GM12801 (cell line): ENCODE measurements around the gene DTHD1.

Source experiments
- TF ChIP-seq, protein P1 (sequence below): IDR thresholded peaks from one replicate; pipeline ENCODE4 v1.5.1; 2011; ENCODE audit warnings: control low read depth; ENCODE audit not compliant: insufficient read length; ENCODE audit errors: extremely low read depth

Gene DTHD1

DNA sequence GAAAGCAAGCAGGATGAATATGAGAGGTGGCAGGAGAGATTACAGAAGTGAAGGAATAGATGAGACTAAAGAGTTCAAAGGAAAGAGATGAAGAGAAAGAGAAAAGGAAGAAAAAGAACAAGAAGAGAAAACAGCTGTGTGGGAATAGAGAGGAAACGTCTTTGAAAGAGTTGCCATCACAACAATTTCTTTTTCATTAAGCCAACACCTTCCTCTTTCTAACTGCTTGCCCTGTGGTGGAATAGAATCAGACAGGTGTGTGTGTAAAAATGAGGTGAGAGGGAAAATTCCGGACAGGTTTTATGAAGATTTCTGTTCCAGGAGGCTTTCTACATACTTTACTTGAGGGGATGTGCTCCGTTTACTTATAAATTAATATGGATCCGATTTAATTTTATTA is 28.8 kb downstream of the DTHD1 start:
- TF ChIP-seq, protein P1, sequence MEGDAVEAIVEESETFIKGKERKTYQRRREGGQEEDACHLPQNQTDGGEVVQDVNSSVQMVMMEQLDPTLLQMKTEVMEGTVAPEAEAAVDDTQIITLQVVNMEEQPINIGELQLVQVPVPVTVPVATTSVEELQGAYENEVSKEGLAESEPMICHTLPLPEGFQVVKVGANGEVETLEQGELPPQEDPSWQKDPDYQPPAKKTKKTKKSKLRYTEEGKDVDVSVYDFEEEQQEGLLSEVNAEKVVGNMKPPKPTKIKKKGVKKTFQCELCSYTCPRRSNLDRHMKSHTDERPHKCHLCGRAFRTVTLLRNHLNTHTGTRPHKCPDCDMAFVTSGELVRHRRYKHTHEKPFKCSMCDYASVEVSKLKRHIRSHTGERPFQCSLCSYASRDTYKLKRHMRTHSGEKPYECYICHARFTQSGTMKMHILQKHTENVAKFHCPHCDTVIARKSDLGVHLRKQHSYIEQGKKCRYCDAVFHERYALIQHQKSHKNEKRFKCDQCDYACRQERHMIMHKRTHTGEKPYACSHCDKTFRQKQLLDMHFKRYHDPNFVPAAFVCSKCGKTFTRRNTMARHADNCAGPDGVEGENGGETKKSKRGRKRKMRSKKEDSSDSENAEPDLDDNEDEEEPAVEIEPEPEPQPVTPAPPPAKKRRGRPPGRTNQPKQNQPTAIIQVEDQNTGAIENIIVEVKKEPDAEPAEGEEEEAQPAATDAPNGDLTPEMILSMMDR: no peak

DNA sequence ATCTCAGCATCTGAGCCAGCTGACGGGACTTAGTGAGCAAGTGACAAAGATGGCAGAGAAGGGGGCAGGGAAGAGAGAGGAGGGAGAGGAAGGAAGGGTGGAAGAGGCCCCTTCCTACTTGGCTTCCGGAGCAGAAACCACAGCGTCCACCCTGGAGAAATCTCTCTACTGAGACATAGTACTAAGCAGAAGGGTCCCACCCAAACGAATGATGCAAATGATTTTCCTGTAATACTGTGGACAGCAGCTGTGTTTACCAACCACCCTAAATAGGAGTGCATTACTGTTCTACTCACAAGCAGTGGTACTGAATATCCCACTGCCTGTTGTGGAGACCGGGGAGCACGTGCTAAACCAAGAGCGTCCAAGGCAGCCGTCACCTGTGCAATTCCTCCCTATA is 29.4 kb downstream of the DTHD1 start:
- TF ChIP-seq, protein P1: no peak

- TF ChIP-seq, protein P1: no peak
Observed at GRCh38 chr4:36312511-36312910, 31.1 kb downstream of the DTHD1 start.

DNA sequence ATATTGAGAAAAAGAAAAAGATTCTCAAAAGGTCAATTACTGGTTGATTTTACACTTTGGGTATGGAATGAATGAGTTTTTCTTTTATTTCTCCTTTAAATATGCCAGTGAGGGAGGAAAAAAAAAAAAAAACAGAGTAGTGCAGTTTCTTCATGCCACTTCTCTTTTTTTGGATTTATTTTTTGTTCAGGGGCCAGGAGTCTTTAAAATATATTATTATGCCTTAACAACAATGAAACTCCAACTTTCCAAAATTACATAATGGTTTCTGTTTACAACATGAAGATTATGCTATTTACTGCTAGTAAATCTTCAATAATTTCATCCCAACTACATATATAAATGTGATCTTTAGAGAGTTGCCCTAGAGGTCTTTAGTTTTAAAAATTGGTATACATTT is 31.9 kb downstream of the DTHD1 start:
- TF ChIP-seq, protein P1: no peak

DNA sequence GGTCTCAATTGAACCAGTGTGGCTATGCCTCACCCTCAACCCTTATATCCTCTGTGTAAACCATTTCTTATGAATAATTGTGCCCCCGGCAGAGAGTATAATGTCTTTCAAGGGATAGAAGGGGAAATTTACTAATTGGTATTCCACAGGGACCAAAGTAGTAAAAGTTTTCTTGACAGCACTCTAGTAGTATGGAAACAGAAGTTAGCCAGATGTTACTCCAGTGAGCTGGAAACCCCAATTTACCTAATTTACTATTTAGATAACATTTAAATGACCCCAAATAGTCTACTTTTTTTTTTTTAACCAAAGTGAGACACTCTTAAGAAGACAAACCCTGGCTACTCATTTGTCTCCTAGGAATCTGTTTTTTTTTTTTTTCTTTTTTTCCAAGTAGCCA is 32.3 kb downstream of the DTHD1 start:
- TF ChIP-seq, protein P1: no peak

DNA sequence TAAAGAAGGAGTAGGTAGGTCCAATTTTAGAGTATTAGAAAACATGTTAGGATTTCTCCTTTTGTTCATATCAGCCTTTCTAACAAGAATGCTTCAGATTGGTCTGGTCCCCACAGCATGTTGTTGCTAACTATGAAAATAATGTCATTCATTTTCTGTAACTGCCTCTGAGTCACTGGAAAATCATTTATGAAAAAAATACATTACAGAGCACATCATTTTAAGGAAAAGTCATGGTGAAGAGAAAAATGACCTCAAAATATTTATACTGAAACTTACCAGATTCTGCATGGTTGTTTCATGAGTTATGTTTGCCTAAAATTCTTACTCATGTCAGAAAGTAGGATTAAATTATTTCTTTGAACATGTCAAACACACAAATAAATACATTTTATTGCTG is 35.2 kb downstream of the DTHD1 start:
- TF ChIP-seq, protein P1: no peak

DNA sequence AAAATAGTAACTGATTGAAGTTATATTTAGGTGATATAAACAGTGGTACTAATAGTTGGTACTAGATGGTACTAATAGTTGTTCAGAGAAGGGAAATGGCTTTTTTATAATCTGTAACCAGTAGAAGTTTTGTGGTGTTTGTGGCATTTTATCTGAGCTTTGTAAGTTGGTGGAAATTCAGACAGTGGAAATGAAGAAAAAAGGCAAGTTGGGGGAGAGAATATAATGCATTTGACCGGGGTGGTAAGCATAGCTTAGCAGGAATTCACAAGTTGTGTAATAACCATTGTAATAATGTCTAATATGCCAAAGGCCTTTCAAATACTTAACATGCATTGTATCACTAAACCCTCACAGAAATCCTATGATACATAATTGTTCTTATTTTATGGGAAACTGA is 36.3 kb downstream of the DTHD1 start:
- TF ChIP-seq, protein P1: no peak
